Ovary (tissue), 9 donors: ENCODE measurements around the gene EBF3. TPM values are rescaled to one million over a fixed set of nuclear protein-coding genes. Genes with fewer than 3 reads are reported as not detected.

Source experiments
- DNase-seq, 5 donors: peaks; one replicate each; pipeline ENCODE4 v3.0.0-alpha.2; 2019 to 2020
- H3K27ac ChIP-seq, 2 donors: fragments of 200-600 bp; one replicate each; pipeline versions ENCODE4 v1.5.1 to v1.8.0; 2019 to 2022
- H3K27me3 ChIP-seq: fragments of 200-600 bp; one replicate; pipeline ENCODE4 v1.8.0; 2022
- H3K36me3 ChIP-seq: fragments of 200-600 bp; sonication (generic); one replicate; pipeline ENCODE4 v1.5.1; 2019
- H3K4me1 ChIP-seq: one replicate; pipeline ENCODE4 v1.8.1; 2013; ENCODE audit warnings: mild to moderate bottlenecking, moderate library complexity; ENCODE audit not compliant: insufficient read depth
- H3K4me3 ChIP-seq: fragments of 200-600 bp; sonication (generic); one replicate; pipeline ENCODE4 v1.5.1; 2017
- H3K9me3 ChIP-seq, 2 donors: fragments of 200-600 bp in 1 of 2; sonication (generic) in 1 of 2; one replicate each; pipeline versions ENCODE4 v1.5.1 to v1.8.1; 2013 to 2019; ENCODE audit warnings: mild to moderate bottlenecking in 1 of 2, moderate library complexity in 1 of 2
- EP300 ChIP-seq: sonication (generic); formaldehyde crosslinking; IDR thresholded peaks from one replicate; pipeline ENCODE4 v1.6.1; 2017; ENCODE audit warnings: antibody characterized with exemption
- POLR2A ChIP-seq: fragments of 450-650 bp; IDR thresholded peaks from one replicate; pipeline ENCODE4 v1.6.1; 2017; ENCODE audit warnings: antibody characterized with exemption, mild to moderate bottlenecking, moderate library complexity
- WGBS, 3 donors: extraction: QIAGEN DNeasy Blood & Tissue Kit in 1 of 3; methylation state at CpG; one replicate each; pipeline versions ENCODE4 v1.1.5 to v1.1.7; 2013 to 2017; 5-methylcytosine and 5-hydroxymethylcytosine counted together
- intact Hi-C, 4 donors: fragments of 100-400 bp; cut with DNase I; formaldehyde crosslinking; loops; one replicate each; pipeline versions ENCODE4 v1.11.0 to v1.15.1; 2022 to 2023
- polyA plus RNA-seq, 2 donors: library from polyadenylated mRNA; stranded (reverse); fragments of 200-250 nt in 1 of 2; fragments of 350-450 nt in 1 of 2; fragmentation: Illumina TruSeq in 1 of 2; extraction: RNeasy Lipid Tissue Mini Kit (QIAGEN cat#74804) in 1 of 2; gene quantifications; one replicate each; pipeline ENCODE4 v1.2.3, GENCODE V29; 2013 to 2014
- total RNA-seq, 7 donors: library from RNA; depleted of rRNA in 2 of 7; stranded (reverse); fragments of >200 nt in 2 of 7; fragmentation: NEBNext Ultra II Directional in 3 of 7; extraction: Animal tissue kit (Norgen Biotek cat#: 25700) in 3 of 7; gene quantifications; one replicate each; pipeline versions ENCODE4 v1.1.0 to v1.2.4, GENCODE V29; 2016 to 2023
- TF ChIP-seq, protein P1 (sequence below), 3 donors: fragments of 450-650 bp in 2 of 3; fragments of 200-600 bp in 1 of 3; IDR thresholded peaks; one replicate each; pipeline versions ENCODE4 v1.5.1 to v1.8.0; 2016 to 2022; ENCODE audit warnings: antibody characterized with exemption in 3 of 3, mild to moderate bottlenecking in 1 of 3
- donor health status: DM: no; HTN: no; CAD: no; lungs with moderate emphysema.
- donor health status: DM: no; HTN: no; CAD: no.
- donor health status: Bipolar disorder and iron deficiency.
- donor health status: DM: yes; HTN: yes; CAD: no.
- donor health status: DM: no; HTN: no; CAD: no.
- donor health status: DM: yes; HTN: yes; CAD: no.

EBF3 gene
- total and polyA plus RNA-seq, 9 donors = 0.15 to 3.6 (median 0.79) TPM

DNA sequence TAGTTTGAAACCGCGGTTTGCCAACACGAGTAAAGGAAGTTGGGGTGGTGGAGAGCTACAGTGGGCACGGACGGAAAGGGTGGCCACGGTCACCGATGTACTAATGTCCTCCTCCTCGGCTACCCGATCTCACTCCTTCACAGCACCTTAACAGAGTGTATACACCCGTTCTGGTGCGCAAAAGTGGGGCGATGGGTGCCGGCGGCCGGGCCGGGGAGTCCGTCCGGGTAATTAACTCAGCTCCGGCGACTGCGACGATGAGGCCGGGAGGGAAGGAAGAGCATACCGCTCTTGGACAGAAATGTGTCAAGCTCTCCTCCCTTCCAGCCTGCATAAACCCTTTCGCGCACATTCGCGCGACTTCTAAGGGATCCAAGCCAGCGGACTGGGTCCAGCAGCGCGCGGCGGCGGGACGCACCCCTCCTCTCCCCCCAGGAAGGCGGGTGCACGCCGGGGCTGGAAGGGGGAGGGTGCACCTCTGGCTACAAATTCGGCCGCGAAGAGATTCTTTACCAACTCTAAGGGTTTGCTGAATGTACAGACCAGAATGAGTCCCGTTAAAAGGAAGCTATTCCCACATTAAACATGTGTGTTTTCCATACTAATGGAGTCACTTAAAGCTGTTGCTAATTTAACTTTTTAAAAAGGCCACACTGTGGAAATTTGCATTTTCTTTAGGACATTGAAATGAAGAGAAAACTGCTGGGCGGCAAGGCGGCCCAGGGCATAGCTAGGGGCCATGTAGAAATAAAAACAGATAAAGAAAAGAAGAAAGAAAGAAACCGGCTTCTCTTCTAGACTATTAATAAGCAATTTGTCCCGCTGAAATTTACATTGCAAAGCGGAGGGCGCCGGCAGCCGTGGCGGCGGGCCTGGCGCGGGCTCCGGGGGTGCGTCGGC, 6.6 kb upstream of the EBF3 start:
- Histone ChIP-seq H3K27ac (no peak overlapping the region), H3K9me3 (no peaks in the 10 kb centered on the region), H3K27me3 (peaks cover 16% of the 10 kb centered on the region), H3K36me3 (no peaks in the 10 kb centered on the region), H3K4me3 (no peak overlapping the region), H3K4me1 (peaks cover 6% of the 10 kb centered on the region)
- TF ChIP-seq EP300 (no peak), POLR2A (no peak)
- TF ChIP-seq, protein P1, sequence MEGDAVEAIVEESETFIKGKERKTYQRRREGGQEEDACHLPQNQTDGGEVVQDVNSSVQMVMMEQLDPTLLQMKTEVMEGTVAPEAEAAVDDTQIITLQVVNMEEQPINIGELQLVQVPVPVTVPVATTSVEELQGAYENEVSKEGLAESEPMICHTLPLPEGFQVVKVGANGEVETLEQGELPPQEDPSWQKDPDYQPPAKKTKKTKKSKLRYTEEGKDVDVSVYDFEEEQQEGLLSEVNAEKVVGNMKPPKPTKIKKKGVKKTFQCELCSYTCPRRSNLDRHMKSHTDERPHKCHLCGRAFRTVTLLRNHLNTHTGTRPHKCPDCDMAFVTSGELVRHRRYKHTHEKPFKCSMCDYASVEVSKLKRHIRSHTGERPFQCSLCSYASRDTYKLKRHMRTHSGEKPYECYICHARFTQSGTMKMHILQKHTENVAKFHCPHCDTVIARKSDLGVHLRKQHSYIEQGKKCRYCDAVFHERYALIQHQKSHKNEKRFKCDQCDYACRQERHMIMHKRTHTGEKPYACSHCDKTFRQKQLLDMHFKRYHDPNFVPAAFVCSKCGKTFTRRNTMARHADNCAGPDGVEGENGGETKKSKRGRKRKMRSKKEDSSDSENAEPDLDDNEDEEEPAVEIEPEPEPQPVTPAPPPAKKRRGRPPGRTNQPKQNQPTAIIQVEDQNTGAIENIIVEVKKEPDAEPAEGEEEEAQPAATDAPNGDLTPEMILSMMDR (IDR thresholded peaks at IDR 0.05) = no peak
- 2 to 4% (median 3%) methylated on average over 57 to 58 of the region's 58 CpGs for WGBS, 3 donors
- intact Hi-C loops = loop anchor here in 2 of 4 donors (2.0 to 10.0 kb wide), 2 partner anchors 84 to 936 kb away; no protein-coding TSS in a partner anchor
- DNase-seq = no peak

DNA sequence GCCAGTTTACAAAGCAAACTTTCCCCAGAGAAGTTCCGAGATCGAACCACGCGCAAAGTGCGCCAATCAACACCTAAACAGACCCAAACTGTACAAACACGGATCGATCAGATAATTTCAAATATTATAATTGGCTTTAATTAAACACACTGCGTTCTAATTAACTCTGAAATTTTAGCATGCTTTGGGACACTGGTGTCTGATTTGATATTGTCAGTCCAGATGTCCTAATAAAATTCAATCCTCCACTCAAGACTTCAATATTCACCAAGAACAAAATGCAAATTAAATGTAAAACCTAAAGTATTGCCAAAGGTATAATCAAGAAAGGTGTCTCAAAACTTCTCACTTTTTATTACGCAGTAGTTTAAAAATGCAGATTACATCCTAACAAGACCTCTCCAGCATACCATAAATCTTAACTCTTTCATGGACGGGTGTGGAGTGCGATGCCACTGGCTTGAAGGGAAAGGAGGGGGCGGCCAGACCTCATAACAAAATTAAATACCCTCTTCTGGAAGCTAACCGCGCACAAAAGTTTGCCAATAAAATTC, 5.9 kb upstream of the EBF3 start:
- no peak overlapping the region for H3K27ac ChIP-seq
- H3K27me3 ChIP-seq = peaks cover 16% of the 10 kb centered on the region
- intact Hi-C loops = loop anchor here in 3 of 4 donors (2.0 to 10.0 kb wide), 4 partner anchors 83 to 938 kb away; partner anchors contain the start of gene MGMT (in 1 of the 3)
- DNase-seq = no peak
- no peaks in the 10 kb centered on the region for H3K9me3 ChIP-seq
- 5 to 9% (median 6%) methylated on average over 14 of the region's 14 CpGs for WGBS, 3 donors
- no peak overlapping the region for H3K4me3 ChIP-seq
- TF ChIP-seq, protein P1 (IDR thresholded peaks at IDR 0.05) = no peak
- no peak for TF ChIP-seq POLR2A
- H3K36me3 ChIP-seq = no peaks in the 10 kb centered on the region
- H3K4me1 ChIP-seq = peaks cover 6% of the 10 kb centered on the region

DNA sequence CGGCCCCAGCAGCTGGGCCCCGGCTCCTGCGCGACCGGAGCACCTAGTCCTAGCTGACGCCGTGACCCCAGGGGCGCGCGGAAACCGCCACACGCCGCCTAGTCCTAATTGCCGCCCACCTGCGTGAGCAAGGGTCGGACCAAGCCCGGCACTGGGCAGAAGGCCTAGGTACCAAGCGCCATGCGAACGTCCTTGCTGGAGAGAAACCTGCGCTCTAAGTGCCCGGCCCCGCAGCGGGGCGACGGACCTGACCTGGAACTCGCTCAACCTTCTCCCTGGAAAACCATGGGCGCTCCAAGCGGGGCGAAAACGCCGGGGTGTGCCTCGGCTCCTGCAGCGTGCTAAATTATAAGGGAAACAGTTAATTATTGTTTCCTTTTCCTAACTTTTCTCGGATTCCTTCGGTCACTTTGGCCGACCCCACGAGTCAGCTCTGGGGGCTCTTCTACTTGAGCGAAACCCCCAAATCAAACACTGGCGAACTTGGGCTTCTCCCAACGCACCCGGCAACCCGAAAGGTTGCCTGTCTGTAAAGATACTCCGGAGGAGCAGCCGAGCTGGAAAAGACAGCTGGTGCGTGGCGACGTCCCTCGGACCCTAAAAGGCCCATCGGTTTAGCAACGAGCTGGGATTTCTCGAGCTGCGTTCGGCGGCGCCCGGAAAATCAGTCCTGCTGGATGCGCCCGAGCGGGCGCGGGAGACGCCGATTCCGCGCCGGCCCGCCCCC, 5.3 kb upstream of the EBF3 start:
- Histone ChIP-seq H3K9me3 (no peaks in the 10 kb centered on the region), H3K4me1 (peaks cover 6% of the 10 kb centered on the region), H3K4me3 (no peak overlapping the region), H3K27ac (no peak overlapping the region), H3K27me3 (peaks cover 20% of the 10 kb centered on the region), H3K36me3 (no peaks in the 10 kb centered on the region)
- no peak for DNase-seq
- no peak for TF ChIP-seq EP300
- TF ChIP-seq POLR2A = no peak
- TF ChIP-seq, protein P1 (IDR thresholded peaks at IDR 0.05) = no peak
- intact Hi-C loops = loop anchor here in 2 of 4 donors (5.0 to 10.0 kb wide), 3 partner anchors 505 to 937 kb away; partner anchors contain the start of gene MGMT (in 1 of the 2)
- WGBS, 3 donors = 3 to 6% (median 4%) methylated on average over 51 to 68 of the region's 68 CpGs

DNA sequence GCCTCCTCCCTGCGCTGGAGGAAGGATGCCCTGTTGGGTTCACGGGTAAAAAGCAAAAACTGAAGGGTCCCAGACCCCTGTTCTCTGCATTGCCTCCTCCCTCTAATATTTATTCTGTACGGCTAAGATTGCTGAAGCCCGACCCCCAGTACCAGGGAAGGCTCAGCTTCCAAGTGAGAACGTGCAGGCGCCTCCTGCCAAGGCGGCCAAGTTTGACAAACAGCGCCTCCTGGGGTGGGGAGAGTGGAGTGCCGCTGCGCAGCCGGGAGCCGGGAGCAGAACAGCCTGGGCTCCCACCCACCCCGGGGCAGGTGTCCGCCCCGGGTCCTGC, 4.7 kb upstream of the EBF3 start:
- 1 to 3% (median 2%) methylated on average over 11 to 15 of the region's 15 CpGs for WGBS, 3 donors
- no peaks in the 10 kb centered on the region for H3K9me3 ChIP-seq
- H3K27ac ChIP-seq = no peak overlapping the region
- peaks cover 20% of the 10 kb centered on the region for H3K27me3 ChIP-seq
- intact Hi-C loops = loop anchor here in 2 of 4 donors (5.0 to 10.0 kb wide), 3 partner anchors 504 to 937 kb away; partner anchors contain the start of gene MGMT (in 1 of the 2)
- H3K4me3 ChIP-seq = no peak overlapping the region
- TF ChIP-seq POLR2A = no peak
- TF ChIP-seq, protein P1 (IDR thresholded peaks at IDR 0.05) = no peak
- no peak for TF ChIP-seq EP300
- H3K4me1 ChIP-seq = peaks cover 6% of the 10 kb centered on the region
- DNase-seq = peak in 2 of 5 donors; percentile 31 to 57
- H3K36me3 ChIP-seq = no peaks in the 10 kb centered on the region
